ENCODE results near the gene VPS13D.

VPS13D gene

GRCh38 chr1:12548279-12548972, 318.6 kb downstream of the VPS13D start:
- no peak overlapping the region for H3K4me3 ChIP-seq (ENCODE audit: low read length)
- no peak for TF ChIP-seq CTCF (conservative IDR thresholded peaks at IDR 0.05; ENCODE audit: low read length)
- DNase-seq (ENCODE audit: low read depth): no peak

- no peak for TF ChIP-seq CTCF (conservative IDR thresholded peaks at IDR 0.05; ENCODE audit: low read length)
- no peak overlapping the region for H3K4me3 ChIP-seq (ENCODE audit: low read length)
- peak; percentile 51 for DNase-seq (ENCODE audit: low read depth)
Observed at GRCh38 chr1:12548973-12549459, 319.2 kb downstream of the VPS13D start.

- TF ChIP-seq CTCF (conservative IDR thresholded peaks at IDR 0.05; ENCODE audit: low read length): no peak
- H3K4me3 ChIP-seq (ENCODE audit: low read length): peak overlapping the region; percentile 30
- peak; percentile 89 for DNase-seq (ENCODE audit: low read depth)
Observed at GRCh38 chr1:12549460-12550349, 319.9 kb downstream of the VPS13D start.

GRCh38 chr1:12551584-12551983, 321.8 kb downstream of the VPS13D start:
- TF ChIP-seq CTCF (conservative IDR thresholded peaks at IDR 0.05; ENCODE audit: low read length): no peak
- DNase-seq (ENCODE audit: low read depth): no peak
- no peak overlapping the region for H3K4me3 ChIP-seq (ENCODE audit: low read length)

GRCh38 chr1:12552111-12552888, 322.5 kb downstream of the VPS13D start:
- H3K4me3 ChIP-seq (ENCODE audit: low read length): no peak overlapping the region
- no peak for TF ChIP-seq CTCF (conservative IDR thresholded peaks at IDR 0.05; ENCODE audit: low read length)
- no peak for DNase-seq (ENCODE audit: low read depth)

- TF ChIP-seq CTCF (conservative IDR thresholded peaks at IDR 0.05; ENCODE audit: low read length): no peak
- peak; percentile 35 for DNase-seq (ENCODE audit: low read depth)
Observed at GRCh38 chr1:12552951-12553921, 323.4 kb downstream of the VPS13D start.

More at GRCh38 chr1:12552951-12553921, 323.4 kb downstream of the VPS13D start:
- H3K4me3 ChIP-seq (ENCODE audit: low read length): no peak overlapping the region

Measured in AG10803 (cell line).